GM15510 (cell line): ENCODE data around the gene FOXO4.
A peak's percentile ranks its signal among the peaks of the same experiment; 100 is the strongest.

Experiments
- POLR2A ChIP-seq: IDR thresholded peaks from 3 replicates; pipeline ENCODE4 v1.6.1; 2011; ENCODE audit warnings: borderline replicate concordance; ENCODE audit not compliant: insufficient read length; ENCODE audit errors: extremely low read depth

Gene FOXO4

GRCh38 chrX:71109051-71109450, 13.4 kb downstream of the FOXO4 start:
- no peak for TF ChIP-seq POLR2A

- TF ChIP-seq POLR2A: peak; percentile 66
Observed at GRCh38 chrX:71111141-71111843, 15.6 kb downstream of the FOXO4 start, which contains the start of gene IL2RG. TSS of gene IL2RG (minus strand) at chrX:71111577. CDS start at chrX:71111539, 38 bp downstream.

GRCh38 chrX:71111921-71112431, 16.3 kb downstream of the FOXO4 start:
- TF ChIP-seq POLR2A: no peak

- no peak for TF ChIP-seq POLR2A
Observed at GRCh38 chrX:71117358-71117757, 21.7 kb downstream of the FOXO4 start.

- TF ChIP-seq POLR2A: peak; percentile 55
Observed at GRCh38 chrX:71118032-71118984, 22.7 kb downstream of the FOXO4 start, which contains the start of gene MED12. TSS of gene MED12 (plus strand) at chrX:71118596. CDS start at chrX:71118755, 159 bp downstream.

GRCh38 chrX:71118985-71119535, 23.4 kb downstream of the FOXO4 start:
- no peak for TF ChIP-seq POLR2A

GRCh38 chrX:71128166-71128833, 32.6 kb downstream of the FOXO4 start:
- TF ChIP-seq POLR2A: no peak

GRCh38 chrX:71128915-71129765, 33.5 kb downstream of the FOXO4 start:
- no peak for TF ChIP-seq POLR2A

- TF ChIP-seq POLR2A: no peak
Observed at GRCh38 chrX:71131510-71131909, 35.9 kb downstream of the FOXO4 start.

- TF ChIP-seq POLR2A: no peak
Observed at GRCh38 chrX:71140440-71140839, 44.8 kb downstream of the FOXO4 start.

GRCh38 chrX:71143508-71143907, 47.9 kb downstream of the FOXO4 start:
- no peak for TF ChIP-seq POLR2A

- TF ChIP-seq POLR2A: no peak
Observed at GRCh38 chrX:71144651-71145050, 49.0 kb downstream of the FOXO4 start, which contains the start of gene NLGN3. TSS of gene NLGN3 (plus strand) at chrX:71144841. CDS start at chrX:71147750, 2,909 bp downstream.
